Activated CD8-positive, alpha-beta T cell treated with anti-CD3 and anti-CD28 coated beads for 36 hours (primary cell): ENCODE results near the gene CST7. TPM values are rescaled to one million over a fixed set of nuclear protein-coding genes. Genes with fewer than 3 reads are reported as not detected.

ENCODE experiments used
- ATAC-seq: fragments of 200-7000 bp; cut with Tn5 transposase; one replicate; pipeline ENCODE4 v1.10.0; 2021; ENCODE audit warnings: mild to moderate bottlenecking, moderate library complexity
- CTCF ChIA-PET: fragments of 350-600 bp; sonication (Branson Sonifier 250); formaldehyde crosslinking; loops from one replicate; lab custom pipeline; 2021; ENCODE audit warnings: antibody characterized with exemption; lab: Charles Lee
- POLR2A ChIA-PET: fragments of 350-600 bp; sonication (Branson Sonifier 250); formaldehyde crosslinking; loops from one replicate; lab custom pipeline; 2021; ENCODE audit warnings: antibody characterized with exemption; lab: Charles Lee
- DNase-seq: peaks from one replicate; pipeline ENCODE4 v3.0.0-alpha.2; 2020
- H3K27ac Mint-ChIP-seq: one replicate; pipeline ENCODE4 v1.8.0; 2021; ENCODE audit warnings: mild to moderate bottlenecking, mixed read lengths
- H3K27me3 Mint-ChIP-seq: one replicate; pipeline ENCODE4 v1.8.0; 2021; ENCODE audit warnings: mixed read lengths
- H3K36me3 Mint-ChIP-seq: one replicate; pipeline ENCODE4 v1.8.0; 2021; ENCODE audit warnings: low read depth, mixed read lengths
- H3K4me1 Mint-ChIP-seq: one replicate; pipeline ENCODE4 v1.8.0; 2021; ENCODE audit warnings: low read depth, mixed read lengths
- H3K4me3 Mint-ChIP-seq: one replicate; pipeline ENCODE4 v1.8.0; 2021; ENCODE audit warnings: mild to moderate bottlenecking, moderate library complexity, mixed read lengths
- H3K9me3 Mint-ChIP-seq: one replicate; pipeline ENCODE4 v1.8.0; 2021; ENCODE audit warnings: mixed read lengths
- intact Hi-C: fragments of 100-400 bp; cut with micrococcal nuclease; formaldehyde crosslinking; loops from one replicate; pipeline ENCODE4 v1.10.0; 2022
- total RNA-seq, 2 experiments: library from RNA; stranded (reverse); gene quantifications; one replicate each; pipeline ENCODE4 v1.2.3, GENCODE V29; 2021
- TF ChIP-seq, protein P1 (sequence below): fragments of 200-600 bp; IDR thresholded peaks from one replicate; pipeline ENCODE4 v1.8.0; 2022; ENCODE audit warnings: antibody characterized with exemption, mild to moderate bottlenecking

CST7 gene
- total RNA-seq, 2 experiments from 2014 or later = 48.5 to 49.3 TPM

DNA sequence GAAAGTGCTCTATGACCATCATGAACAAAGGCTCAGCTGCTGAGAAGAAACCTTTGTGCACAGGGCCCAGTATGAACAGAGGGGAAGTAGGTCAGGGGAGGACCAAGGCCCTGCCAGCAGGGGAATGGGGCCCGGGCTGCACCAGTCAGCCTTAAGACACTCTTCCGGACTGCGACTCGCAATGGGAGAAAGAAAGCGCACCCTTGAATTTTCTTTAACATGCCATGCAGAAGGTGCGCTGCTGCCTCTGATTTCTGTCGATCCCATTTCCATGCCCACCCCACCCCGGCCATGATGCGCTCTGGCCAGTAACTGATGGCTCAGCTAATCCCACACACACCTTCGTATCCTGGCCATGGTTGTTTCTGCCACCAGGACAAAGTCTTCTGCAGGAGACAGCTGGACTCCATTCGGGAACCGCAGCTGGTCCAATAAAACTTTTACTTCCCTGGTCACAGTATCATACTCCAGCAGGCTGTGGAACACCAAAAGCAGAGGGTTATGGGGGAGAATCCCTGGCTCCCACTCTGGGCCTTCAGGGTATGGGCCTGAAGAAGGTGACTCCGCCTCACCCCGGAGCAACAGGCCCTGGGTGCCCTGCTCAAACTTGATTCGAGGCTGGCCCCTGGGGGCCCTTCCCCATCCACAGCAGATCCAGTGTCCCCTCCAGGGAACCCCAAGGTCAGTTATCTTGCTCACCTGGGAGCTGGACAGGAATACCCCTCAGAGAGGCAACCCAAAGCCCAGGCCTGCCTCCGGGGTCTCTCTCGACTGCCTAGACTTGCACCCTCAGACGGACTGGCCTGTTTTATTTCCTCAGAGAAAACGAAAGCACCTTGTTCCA lies 20.3 kb downstream of the CST7 start:
- H3K27ac Mint-ChIP-seq = no peak overlapping the region

DNA sequence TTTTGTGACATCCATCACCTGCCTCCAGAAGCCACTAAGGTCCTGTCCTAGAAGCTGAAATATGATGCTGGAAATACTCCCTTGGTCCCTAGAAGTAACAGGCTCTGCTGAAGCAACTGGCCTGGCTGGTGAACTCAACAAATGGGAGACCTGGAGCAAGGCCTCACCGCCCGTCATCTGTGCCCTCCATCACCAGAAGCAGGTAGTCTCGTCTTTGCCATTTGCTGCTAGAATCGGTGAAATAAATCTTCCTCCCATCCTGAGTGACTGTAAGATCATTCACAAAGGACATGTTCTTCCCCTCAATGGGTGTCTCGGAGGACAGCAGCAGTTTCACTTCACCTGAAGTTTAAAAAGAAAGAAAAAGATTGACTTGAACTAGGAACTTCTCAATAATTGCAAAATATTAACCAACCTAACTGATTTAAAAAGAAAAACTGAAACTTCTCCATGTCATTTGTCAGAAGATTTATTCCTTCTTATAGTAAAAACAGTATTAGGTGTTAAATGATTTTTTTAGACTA lies 21.0 kb downstream of the CST7 start:
- Mint-ChIP-seq H3K27ac (no peak overlapping the region), H3K9me3 (no peaks in the 10 kb centered on the region), H3K4me3 (no peak overlapping the region), H3K36me3 (peaks cover 50% of the 10 kb centered on the region), H3K4me1 (peaks cover 8% of the 10 kb centered on the region), H3K27me3 (no peaks in the 10 kb centered on the region)
- no peak for ATAC-seq
- CTCF ChIA-PET = no interaction called here
- TF ChIP-seq, protein P1, sequence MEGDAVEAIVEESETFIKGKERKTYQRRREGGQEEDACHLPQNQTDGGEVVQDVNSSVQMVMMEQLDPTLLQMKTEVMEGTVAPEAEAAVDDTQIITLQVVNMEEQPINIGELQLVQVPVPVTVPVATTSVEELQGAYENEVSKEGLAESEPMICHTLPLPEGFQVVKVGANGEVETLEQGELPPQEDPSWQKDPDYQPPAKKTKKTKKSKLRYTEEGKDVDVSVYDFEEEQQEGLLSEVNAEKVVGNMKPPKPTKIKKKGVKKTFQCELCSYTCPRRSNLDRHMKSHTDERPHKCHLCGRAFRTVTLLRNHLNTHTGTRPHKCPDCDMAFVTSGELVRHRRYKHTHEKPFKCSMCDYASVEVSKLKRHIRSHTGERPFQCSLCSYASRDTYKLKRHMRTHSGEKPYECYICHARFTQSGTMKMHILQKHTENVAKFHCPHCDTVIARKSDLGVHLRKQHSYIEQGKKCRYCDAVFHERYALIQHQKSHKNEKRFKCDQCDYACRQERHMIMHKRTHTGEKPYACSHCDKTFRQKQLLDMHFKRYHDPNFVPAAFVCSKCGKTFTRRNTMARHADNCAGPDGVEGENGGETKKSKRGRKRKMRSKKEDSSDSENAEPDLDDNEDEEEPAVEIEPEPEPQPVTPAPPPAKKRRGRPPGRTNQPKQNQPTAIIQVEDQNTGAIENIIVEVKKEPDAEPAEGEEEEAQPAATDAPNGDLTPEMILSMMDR = no peak
- POLR2A ChIA-PET = no interaction called here
- DNase-seq = no peak
- intact Hi-C loops = loop anchor here (10.0 kb wide), 1 partner anchor 55 kb away; no protein-coding TSS in a partner anchor

More for the DNA sequence above, 20.3 kb downstream of the CST7 start:
- intact Hi-C loops = loop anchor here (10.0 kb wide), 1 partner anchor 55 kb away; no protein-coding TSS in a partner anchor
- Mint-ChIP-seq H3K4me1 (peaks cover 14% of the 10 kb centered on the region), H3K9me3 (no peaks in the 10 kb centered on the region), H3K4me3 (no peak overlapping the region), H3K36me3 (peaks cover 52% of the 10 kb centered on the region), H3K27me3 (no peaks in the 10 kb centered on the region)
- CTCF ChIA-PET = no interaction called here
- DNase-seq = no peak
- POLR2A ChIA-PET = no interaction called here
- ATAC-seq = no peak
- TF ChIP-seq, protein P1 = no peak

DNA sequence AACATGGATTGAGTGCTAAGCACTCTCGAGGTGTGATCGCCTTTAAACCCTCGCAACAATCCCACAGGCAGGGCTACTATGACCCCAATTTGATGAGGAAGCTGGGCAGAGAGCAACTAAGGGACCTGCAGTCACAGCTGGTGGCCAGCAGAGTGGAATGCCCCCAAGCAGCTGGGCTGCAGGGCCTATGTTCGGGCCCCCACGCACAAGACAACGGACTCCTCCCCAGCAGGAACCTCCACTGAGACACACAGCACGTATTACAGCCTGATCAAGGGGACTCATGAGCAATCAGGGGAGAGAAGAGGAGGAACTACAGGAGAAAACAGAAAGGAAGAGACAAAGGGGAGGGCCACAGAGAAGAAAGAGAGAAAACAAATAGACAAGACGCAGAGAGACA lies 21.7 kb downstream of the CST7 start:
- Mint-ChIP-seq H3K27ac (no peak overlapping the region), H3K4me1 (peaks cover 3% of the 10 kb centered on the region), H3K4me3 (no peak overlapping the region), H3K9me3 (no peaks in the 10 kb centered on the region), H3K36me3 (peaks cover 50% of the 10 kb centered on the region), H3K27me3 (no peaks in the 10 kb centered on the region)
- DNase-seq (no peak), ATAC-seq (no peak)
- ChIA-PET POLR2A (interaction anchor here (0.7 kb wide), 1 partner anchor 69 kb away, joined by 3 read pairs; no protein-coding TSS in a partner anchor), CTCF (no interaction called here)
- TF ChIP-seq, protein P1 = no peak
- intact Hi-C loops = loop anchor here (10.0 kb wide), 1 partner anchor 56 kb away; no protein-coding TSS in a partner anchor

DNA sequence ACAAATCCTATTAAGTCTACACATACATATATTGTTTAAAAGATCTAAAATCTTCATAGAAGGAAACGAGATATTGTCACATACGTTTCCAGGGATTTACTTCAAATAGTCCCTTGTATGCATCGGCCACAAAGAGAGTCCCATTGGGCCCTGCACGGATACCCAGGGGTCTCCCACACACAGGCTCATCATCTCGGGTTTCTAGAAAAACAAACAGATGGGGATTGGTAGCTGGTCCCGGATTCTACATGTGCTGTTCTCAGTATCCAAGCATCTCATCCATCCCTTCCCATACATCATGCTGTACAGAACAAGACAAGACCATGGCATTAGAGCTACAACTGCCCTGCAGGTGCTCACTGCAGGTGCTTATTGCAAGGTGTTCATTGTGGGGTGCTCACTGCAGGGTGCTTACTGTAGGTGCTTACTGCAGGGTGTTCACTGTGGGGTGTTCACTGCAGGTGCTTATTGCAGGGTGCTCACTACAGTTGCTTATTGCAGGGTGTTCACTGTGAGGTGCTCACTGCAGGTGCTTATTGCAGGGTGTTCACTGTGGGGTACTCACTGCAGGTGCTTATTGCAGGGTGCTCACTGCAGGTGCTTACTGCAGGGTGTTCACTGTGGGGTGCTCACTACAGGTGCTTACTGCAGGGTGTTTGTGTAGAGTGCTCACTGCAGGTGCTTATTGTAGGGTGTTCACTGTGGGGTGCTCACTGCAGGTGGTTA lies 22.5 kb downstream of the CST7 start:
- no peak for ATAC-seq
- Mint-ChIP-seq H3K4me1 (no peaks in the 10 kb centered on the region), H3K36me3 (peaks cover 51% of the 10 kb centered on the region), H3K27me3 (no peaks in the 10 kb centered on the region), H3K4me3 (no peak overlapping the region), H3K9me3 (peaks cover 4% of the 10 kb centered on the region), H3K27ac (no peak overlapping the region)
- no peak for DNase-seq
- POLR2A ChIA-PET = interaction anchor here (0.6 to 0.7 kb wide), 2 partner anchors 68 to 128 kb away, joined by 3 to 4 read pairs; no protein-coding TSS in a partner anchor
- intact Hi-C loops = loop anchor here (10.0 kb wide), 1 partner anchor 57 kb away; no protein-coding TSS in a partner anchor
- CTCF ChIA-PET = no interaction called here
- TF ChIP-seq, protein P1 = no peak
